Measurements from ENCODE around the gene RIF1. TPM values are rescaled to one million over a fixed set of nuclear protein-coding genes. Genes with fewer than 3 reads are reported as not detected.

Gene RIF1
- total and polyA plus RNA-seq, 2 experiments from 2014 or later = 20.9 to 26.5 TPM

GRCh38 chr2:151518802-151519201, 109.1 kb downstream of the RIF1 start:
- Histone ChIP-seq H3K9ac (no peak overlapping the region), H3F3A (ENCODE audit: insufficient read depth) (no peaks in the 10 kb centered on the region), H3K4me2 (ENCODE audit: unreplicated experiment) (no peak overlapping the region), H2AFZ (no peak overlapping the region), H3K9me2 (ENCODE audit: insufficient read depth) (no peaks in the 10 kb centered on the region), H3K4me1 (ENCODE audit: insufficient read depth) (no peaks in the 10 kb centered on the region), H3K79me2 (ENCODE audit: insufficient read depth) (no peaks in the 10 kb centered on the region), H3K4me3 (no peak overlapping the region), H3K9me3 (ENCODE audit: low read depth) (no peaks in the 10 kb centered on the region), H3K27ac (no peak overlapping the region), H4K20me1 (ENCODE audit: insufficient read depth) (no peaks in the 10 kb centered on the region), H3K27me3 (replicated peaks; ENCODE audit: insufficient read depth) (no peaks in the 10 kb centered on the region), H3K36me3 (ENCODE audit: low read depth) (no peaks in the 10 kb centered on the region)
- TF ChIP-seq EZH2 (IDR thresholded peaks at IDR 0.05; ENCODE audit: insufficient read depth, poor library complexity, severe bottlenecking) (no peak), EZH2phosphoT487 (IDR thresholded peaks at IDR 0.05; ENCODE audit: insufficient read depth, low read depth) (no peak)
- DNase-seq = peak; percentile 3
- WGBS, 2 experiments (ENCODE audit: low coverage in 1 of 2, low lambda C conversion rate in 2 of 2, missing lambda C conversion rate in 2 of 2) = 78 to 79% methylated on average over 3 of the region's 3 CpGs
- in situ Hi-C loops (cut with MboI) = no loop called here

GRCh38 chr2:151520976-151521375, 111.3 kb downstream of the RIF1 start:
- H3K4me3 ChIP-seq = no peak overlapping the region
- TF ChIP-seq EZH2phosphoT487 (IDR thresholded peaks at IDR 0.05; ENCODE audit: insufficient read depth, low read depth) (no peak), EZH2 (IDR thresholded peaks at IDR 0.05; ENCODE audit: insufficient read depth, poor library complexity, severe bottlenecking) (no peak)
- WGBS, 2 experiments (ENCODE audit: low coverage in 1 of 2, low lambda C conversion rate in 2 of 2, missing lambda C conversion rate in 2 of 2) = 86 to 92% methylated on average over 1 of the region's 1 CpG
- no peaks in the 10 kb centered on the region for H3K4me1 ChIP-seq (ENCODE audit: insufficient read depth)
- H3K9me2 ChIP-seq (ENCODE audit: insufficient read depth) = no peaks in the 10 kb centered on the region
- in situ Hi-C loops (cut with MboI) = no loop called here
- H3F3A ChIP-seq (ENCODE audit: insufficient read depth) = no peaks in the 10 kb centered on the region
- H4K20me1 ChIP-seq (ENCODE audit: insufficient read depth) = no peaks in the 10 kb centered on the region
- H3K9ac ChIP-seq = no peak overlapping the region
- H3K9me3 ChIP-seq (ENCODE audit: low read depth) = no peaks in the 10 kb centered on the region
- no peak overlapping the region for H2AFZ ChIP-seq
- no peaks in the 10 kb centered on the region for H3K27me3 ChIP-seq (replicated peaks; ENCODE audit: insufficient read depth)
- no peak overlapping the region for H3K27ac ChIP-seq
- DNase-seq = no peak
- no peak overlapping the region for H3K4me2 ChIP-seq (ENCODE audit: unreplicated experiment)
- no peaks in the 10 kb centered on the region for H3K79me2 ChIP-seq (ENCODE audit: insufficient read depth)
- no peaks in the 10 kb centered on the region for H3K36me3 ChIP-seq (ENCODE audit: low read depth)

- Histone ChIP-seq H3K36me3 (ENCODE audit: low read depth) (no peaks in the 10 kb centered on the region), H3K4me3 (no peak overlapping the region), H3K4me1 (ENCODE audit: insufficient read depth) (no peaks in the 10 kb centered on the region), H3K79me2 (ENCODE audit: insufficient read depth) (no peaks in the 10 kb centered on the region), H3K9me2 (ENCODE audit: insufficient read depth) (no peaks in the 10 kb centered on the region), H3K9me3 (ENCODE audit: low read depth) (no peaks in the 10 kb centered on the region), H4K20me1 (ENCODE audit: insufficient read depth) (no peaks in the 10 kb centered on the region), H3K9ac (no peak overlapping the region), H3K27ac (no peak overlapping the region), H2AFZ (no peak overlapping the region), H3K4me2 (ENCODE audit: unreplicated experiment) (no peak overlapping the region), H3K27me3 (replicated peaks; ENCODE audit: insufficient read depth) (no peaks in the 10 kb centered on the region), H3F3A (ENCODE audit: insufficient read depth) (no peaks in the 10 kb centered on the region)
- in situ Hi-C loops (cut with MboI) = no loop called here
- WGBS, 2 experiments (ENCODE audit: low coverage in 1 of 2, low lambda C conversion rate in 2 of 2, missing lambda C conversion rate in 2 of 2) = 90 to 93% methylated on average over 7 of the region's 7 CpGs
- TF ChIP-seq EZH2 (IDR thresholded peaks at IDR 0.05; ENCODE audit: insufficient read depth, poor library complexity, severe bottlenecking) (no peak), EZH2phosphoT487 (IDR thresholded peaks at IDR 0.05; ENCODE audit: insufficient read depth, low read depth) (no peak)
- no peak for DNase-seq
Measured at GRCh38 chr2:151522556-151522955, 112.9 kb downstream of the RIF1 start.

GRCh38 chr2:151523850-151524249, 114.1 kb downstream of the RIF1 start:
- Histone ChIP-seq H2AFZ (no peak overlapping the region), H3K79me2 (ENCODE audit: insufficient read depth) (no peaks in the 10 kb centered on the region), H3K4me3 (no peak overlapping the region), H3K27me3 (replicated peaks; ENCODE audit: insufficient read depth) (no peaks in the 10 kb centered on the region), H3K36me3 (ENCODE audit: low read depth) (no peaks in the 10 kb centered on the region), H3K9ac (no peak overlapping the region), H3K9me2 (ENCODE audit: insufficient read depth) (no peaks in the 10 kb centered on the region), H3F3A (ENCODE audit: insufficient read depth) (no peaks in the 10 kb centered on the region), H3K4me2 (ENCODE audit: unreplicated experiment) (no peak overlapping the region), H4K20me1 (ENCODE audit: insufficient read depth) (no peaks in the 10 kb centered on the region), H3K9me3 (ENCODE audit: low read depth) (no peaks in the 10 kb centered on the region), H3K27ac (no peak overlapping the region), H3K4me1 (ENCODE audit: insufficient read depth) (no peaks in the 10 kb centered on the region)
- in situ Hi-C loops (cut with MboI) = no loop called here
- 45 to 57% methylated on average over 3 of the region's 3 CpGs for WGBS, 2 experiments (ENCODE audit: low coverage in 1 of 2, low lambda C conversion rate in 2 of 2, missing lambda C conversion rate in 2 of 2)
- TF ChIP-seq EZH2phosphoT487 (IDR thresholded peaks at IDR 0.05; ENCODE audit: insufficient read depth, low read depth) (no peak), EZH2 (IDR thresholded peaks at IDR 0.05; ENCODE audit: insufficient read depth, poor library complexity, severe bottlenecking) (no peak)
- peak; percentile 44 for DNase-seq

GRCh38 chr2:151525821-151526373, 116.2 kb downstream of the RIF1 start:
- H3K4me3 ChIP-seq = no peak overlapping the region
- H3F3A ChIP-seq (ENCODE audit: insufficient read depth) = no peaks in the 10 kb centered on the region
- DNase-seq = no peak
- TF ChIP-seq EZH2phosphoT487 (IDR thresholded peaks at IDR 0.05; ENCODE audit: insufficient read depth, low read depth) = no peak
- no peak for TF ChIP-seq EZH2 (IDR thresholded peaks at IDR 0.05; ENCODE audit: insufficient read depth, poor library complexity, severe bottlenecking)
- H4K20me1 ChIP-seq (ENCODE audit: insufficient read depth) = no peaks in the 10 kb centered on the region
- H2AFZ ChIP-seq = no peak overlapping the region
- H3K9me3 ChIP-seq (ENCODE audit: low read depth) = no peaks in the 10 kb centered on the region
- WGBS, 2 experiments (ENCODE audit: low coverage in 1 of 2, low lambda C conversion rate in 2 of 2, missing lambda C conversion rate in 2 of 2) = 85 to 87% methylated on average over 9 of the region's 9 CpGs
- no peak overlapping the region for H3K9ac ChIP-seq
- no peaks in the 10 kb centered on the region for H3K9me2 ChIP-seq (ENCODE audit: insufficient read depth)
- no peaks in the 10 kb centered on the region for H3K27me3 ChIP-seq (replicated peaks; ENCODE audit: insufficient read depth)
- no peak overlapping the region for H3K27ac ChIP-seq
- H3K79me2 ChIP-seq (ENCODE audit: insufficient read depth) = no peaks in the 10 kb centered on the region
- no peak overlapping the region for H3K4me2 ChIP-seq (ENCODE audit: unreplicated experiment)
- in situ Hi-C loops (cut with MboI) = no loop called here
- H3K4me1 ChIP-seq (ENCODE audit: insufficient read depth) = no peaks in the 10 kb centered on the region
- H3K36me3 ChIP-seq (ENCODE audit: low read depth) = no peaks in the 10 kb centered on the region
